Tibial nerve (tissue), 3 donors: Measurements from ENCODE around the gene TTC27.

Experiments used
- CTCF ChIP-seq, 5 experiments: fragments of 200-600 bp in 3 of 5; fragments of 450-650 bp in 2 of 5; sonication (generic) in 3 of 5; IDR thresholded peaks; one replicate each; pipeline ENCODE4 v1.5.1; 2016 to 2019; ENCODE audit warnings: antibody characterized with exemption in 5 of 5, mild to moderate bottlenecking in 3 of 5, moderate library complexity in 2 of 5
- POLR2A ChIP-seq, 2 donors: fragments of 450-650 bp; IDR thresholded peaks; one replicate each; pipeline ENCODE4 v1.6.1; 2017; ENCODE audit warnings: antibody characterized with exemption in 2 of 2, mild to moderate bottlenecking in 2 of 2, moderate library complexity in 2 of 2

GRCh38 chr2:32864334-32865111, 236.7 kb downstream of the TTC27 start:
- TF ChIP-seq CTCF (IDR thresholded peaks at IDR 0.05) = no peak
- TF ChIP-seq POLR2A (IDR thresholded peaks at IDR 0.05) = no peak
